ENCODE data around the gene DRG2. TPM values are rescaled to one million over a fixed set of nuclear protein-coding genes. Genes with fewer than 3 reads are reported as not detected.

Gene DRG2
- total RNA-seq, 8 experiments from 2014 or later: 16.8 to 40.1 (median 25.8) TPM

DNA sequence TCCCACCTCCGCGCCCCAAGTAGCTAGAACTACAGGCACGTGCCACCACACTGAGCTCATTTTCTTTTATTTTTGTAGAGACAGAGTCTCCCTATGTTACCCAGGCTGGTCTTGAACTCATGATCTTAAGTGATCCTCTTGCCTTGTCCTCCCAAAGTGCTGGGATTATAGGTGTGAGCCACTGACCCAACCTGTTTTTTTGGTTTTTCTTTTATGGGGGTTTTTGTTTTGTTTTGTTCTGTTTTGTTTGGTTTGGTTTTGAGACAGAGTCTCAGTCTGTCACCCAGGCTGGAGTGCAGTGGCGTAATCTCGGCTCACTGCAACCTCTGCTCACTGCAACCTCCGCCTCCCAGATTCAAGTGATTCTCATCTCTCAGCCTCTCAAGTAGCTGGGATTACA lies 32.2 kb upstream of the DRG2 start:
- 97 to 100% (median 100%) methylated on average over 1 to 6 of the region's 6 CpGs; no CpG with 5 or more reads in 2 of the 10 experiments for WGBS, 10 experiments
- ATAC-seq (replicated peaks in 6 of 8): no peak

DNA sequence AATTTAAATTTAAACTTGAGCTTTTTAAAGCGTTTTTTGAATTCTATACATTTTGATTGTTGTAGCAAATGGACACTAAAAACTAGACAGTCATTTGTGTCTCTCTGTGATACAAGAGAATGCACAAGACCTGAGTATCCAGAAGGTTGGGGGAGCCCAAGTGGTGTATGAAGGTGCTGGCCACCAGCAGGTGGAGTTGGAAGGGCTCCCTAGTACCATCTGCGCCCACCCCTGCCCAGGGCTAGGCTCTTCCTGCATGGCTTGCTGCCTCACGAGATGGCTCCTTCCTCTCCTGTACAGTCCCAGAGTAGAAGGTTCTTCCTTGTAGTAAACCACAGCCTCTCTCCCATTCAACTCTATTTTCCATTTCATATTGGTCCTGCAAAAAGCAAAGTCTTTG lies 31.5 kb upstream of the DRG2 start:
- H3K27ac ChIP-seq: no peak overlapping the region
- ATAC-seq (replicated peaks in 6 of 8): no peak
- no peaks in the 10 kb centered on the region for H3K4me1 ChIP-seq (replicated peaks in 1 of 2)
- in situ Hi-C loops (cut with MboI; ENCODE audit: low pct_unique_long_range_greater_than_20kb in 2 of 9, low sequenced_read_pairs in 9 of 9, unreplicated experiment in 9 of 9): no loop called here
- WGBS, 10 experiments: 70 to 100% (median 100%) methylated on average over 1 to 3 of the region's 3 CpGs; no CpG with 5 or more reads in 1 of the 10 experiments
- no peak overlapping the region for H3K4me3 ChIP-seq

More for the DNA sequence above, 32.2 kb upstream of the DRG2 start:
- Histone ChIP-seq H3K4me1 (replicated peaks in 1 of 2) (no peaks in the 10 kb centered on the region), H3K4me3 (no peak overlapping the region), H3K27ac (no peak overlapping the region)
- in situ Hi-C loops (cut with MboI; ENCODE audit: low pct_unique_long_range_greater_than_20kb in 2 of 9, low sequenced_read_pairs in 9 of 9, unreplicated experiment in 9 of 9): no loop called here

DNA sequence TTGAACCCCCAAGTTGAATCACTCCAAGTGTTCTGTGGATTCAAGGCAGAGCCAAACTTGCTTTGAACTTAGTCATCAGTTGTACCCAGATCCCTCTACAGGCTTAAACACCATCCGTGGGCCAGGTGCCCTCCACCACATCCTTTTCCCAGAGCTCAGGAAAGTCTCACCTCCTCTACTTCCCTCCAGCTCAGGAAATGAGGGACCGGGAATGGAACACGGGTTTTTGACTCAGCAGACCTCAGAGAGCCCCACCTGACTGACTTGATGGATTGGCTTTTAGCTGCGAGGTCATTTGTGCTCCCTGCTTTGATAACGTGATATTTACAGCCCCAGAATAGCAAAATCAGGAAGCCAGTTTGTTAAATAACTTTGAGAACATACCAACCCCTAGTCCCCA lies 28.5 kb upstream of the DRG2 start:
- Histone ChIP-seq H3K4me1 (replicated peaks in 1 of 2) (no peaks in the 10 kb centered on the region), H3K27ac (no peak overlapping the region), H3K4me3 (no peak overlapping the region)
- 75 to 100% (median 91%) methylated on average over 1 to 3 of the region's 5 CpGs; no CpG with 5 or more reads in 2 of the 10 experiments for WGBS, 10 experiments
- in situ Hi-C loops (cut with MboI; ENCODE audit: low pct_unique_long_range_greater_than_20kb in 2 of 9, low sequenced_read_pairs in 9 of 9, unreplicated experiment in 9 of 9): no loop called here
- ATAC-seq (replicated peaks in 6 of 8): no peak

DNA sequence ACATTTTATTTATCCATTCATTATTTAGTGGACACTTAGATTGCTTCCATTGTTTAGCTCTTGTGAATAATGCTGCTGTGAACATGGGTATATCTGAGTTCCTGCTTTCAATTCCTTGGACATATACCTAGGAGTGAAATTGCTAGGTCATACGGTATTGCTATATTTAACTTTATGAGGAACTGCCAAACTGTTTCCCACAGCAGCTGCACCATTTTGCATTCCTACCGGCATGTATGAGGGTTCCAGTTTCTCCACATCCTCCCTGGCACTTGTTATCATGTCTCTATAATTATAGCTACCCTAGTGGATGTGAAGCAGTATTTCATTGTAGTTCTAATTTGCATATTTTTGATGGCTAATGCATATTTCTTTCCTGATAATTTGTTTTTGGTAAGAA lies 23.7 kb upstream of the DRG2 start:
- in situ Hi-C loops (cut with MboI; ENCODE audit: low pct_unique_long_range_greater_than_20kb in 2 of 9, low sequenced_read_pairs in 9 of 9, unreplicated experiment in 9 of 9): no loop called here
- no peak for ATAC-seq (replicated peaks in 6 of 8)
- H3K4me1 ChIP-seq (replicated peaks in 1 of 2): no peaks in the 10 kb centered on the region
- WGBS, 10 experiments: 61 to 100% (median 100%) methylated on average over 1 to 2 of the region's 2 CpGs; no CpG with 5 or more reads in 3 of the 10 experiments
- H3K4me3 ChIP-seq: no peak overlapping the region
- H3K27ac ChIP-seq: no peak overlapping the region

DNA sequence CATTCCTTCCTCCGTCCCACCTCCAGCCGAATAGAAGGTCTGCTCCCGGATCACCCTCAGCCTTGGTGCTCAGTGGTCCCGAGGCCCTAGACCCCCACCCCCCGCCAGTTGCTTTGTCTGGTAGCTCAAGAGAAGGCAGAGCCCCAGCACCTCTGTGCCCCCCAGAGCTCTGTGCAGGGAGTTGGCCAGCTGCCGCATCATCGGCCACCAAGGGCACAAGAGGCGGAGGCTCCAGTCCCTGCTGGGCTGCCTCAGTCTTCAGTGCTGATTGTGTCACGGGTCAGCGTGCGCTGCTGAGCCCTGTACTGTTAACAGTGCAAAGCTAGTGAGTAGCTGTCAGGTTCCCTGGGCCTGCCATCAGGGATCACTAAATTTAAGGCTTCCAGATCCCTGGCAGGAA lies 22.2 kb upstream of the DRG2 start:
- Histone ChIP-seq H3K4me1 (replicated peaks in 1 of 2) (no peaks in the 10 kb centered on the region), H3K27ac (no peak overlapping the region), H3K4me3 (no peak overlapping the region)
- WGBS, 10 experiments: 88 to 100% (median 100%) methylated on average over 1 to 5 of the region's 11 CpGs; no CpG with 5 or more reads in 3 of the 10 experiments
- in situ Hi-C loops (cut with MboI; ENCODE audit: low pct_unique_long_range_greater_than_20kb in 2 of 9, low sequenced_read_pairs in 9 of 9, unreplicated experiment in 9 of 9): no loop called here
- ATAC-seq (replicated peaks in 6 of 8): no peak

DNA sequence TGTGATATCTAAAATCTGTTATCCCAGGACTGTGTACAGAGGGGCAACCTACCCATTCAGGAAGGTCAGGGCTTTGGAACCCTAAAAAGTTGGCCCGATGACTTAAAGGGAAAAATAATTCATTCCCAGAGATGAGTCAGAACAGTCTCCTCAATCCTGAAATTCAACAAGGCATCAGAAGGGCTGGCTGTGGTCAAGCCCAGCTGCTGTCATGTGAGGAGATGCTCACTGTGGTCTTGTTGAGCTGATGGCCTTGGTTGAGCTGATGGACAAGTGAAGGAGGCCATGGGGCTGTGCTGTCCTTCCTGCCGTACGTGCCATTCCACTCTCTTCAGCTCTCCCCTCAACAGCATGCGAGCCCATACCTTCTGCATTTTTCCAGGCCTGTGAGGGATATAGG lies 20.9 kb upstream of the DRG2 start:
- H3K4me3 ChIP-seq: no peak overlapping the region
- in situ Hi-C loops (cut with MboI; ENCODE audit: low pct_unique_long_range_greater_than_20kb in 2 of 9, low sequenced_read_pairs in 9 of 9, unreplicated experiment in 9 of 9): no loop called here
- no peak for ATAC-seq (replicated peaks in 6 of 8)
- 81 to 100% (median 98%) methylated on average over 1 to 4 of the region's 4 CpGs; no CpG with 5 or more reads in 4 of the 10 experiments for WGBS, 10 experiments
- H3K27ac ChIP-seq: no peak overlapping the region
- H3K4me1 ChIP-seq (replicated peaks in 1 of 2): peaks cover 0 to 3% of the 10 kb centered on the region in 2 donors

DNA sequence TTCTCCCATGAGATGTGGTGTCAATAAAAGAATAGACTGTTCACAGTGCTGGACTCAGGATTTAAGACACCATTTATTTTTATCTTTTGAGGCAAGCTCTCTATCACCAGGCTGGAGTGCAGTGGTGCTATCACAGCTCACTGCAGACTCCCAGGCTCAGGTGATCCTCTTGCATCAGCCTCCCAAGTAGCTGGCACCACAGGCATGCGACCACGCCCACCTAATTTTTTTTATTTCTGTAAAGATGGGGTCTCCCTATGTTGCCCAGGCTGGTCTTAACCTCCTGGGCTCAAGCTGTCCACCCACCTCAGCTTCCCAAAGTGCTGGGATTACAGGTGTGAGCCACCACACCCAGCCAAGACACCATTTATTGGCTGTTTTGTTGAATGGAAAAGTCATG lies 18.6 kb upstream of the DRG2 start:
- H3K4me1 ChIP-seq (replicated peaks in 1 of 2): peaks cover 0 to 3% of the 10 kb centered on the region in 2 donors
- no peak overlapping the region for H3K4me3 ChIP-seq
- no peak overlapping the region for H3K27ac ChIP-seq
- WGBS, 10 experiments: 94 to 100% (median 100%) methylated on average over 2 of the region's 2 CpGs; no CpG with 5 or more reads in 6 of the 10 experiments
- in situ Hi-C loops (cut with MboI; ENCODE audit: low pct_unique_long_range_greater_than_20kb in 2 of 9, low sequenced_read_pairs in 9 of 9, unreplicated experiment in 9 of 9): no loop called here
- peak in 2 of 8 experiments; percentile 31 to 33 for ATAC-seq (replicated peaks in 6 of 8)

DNA sequence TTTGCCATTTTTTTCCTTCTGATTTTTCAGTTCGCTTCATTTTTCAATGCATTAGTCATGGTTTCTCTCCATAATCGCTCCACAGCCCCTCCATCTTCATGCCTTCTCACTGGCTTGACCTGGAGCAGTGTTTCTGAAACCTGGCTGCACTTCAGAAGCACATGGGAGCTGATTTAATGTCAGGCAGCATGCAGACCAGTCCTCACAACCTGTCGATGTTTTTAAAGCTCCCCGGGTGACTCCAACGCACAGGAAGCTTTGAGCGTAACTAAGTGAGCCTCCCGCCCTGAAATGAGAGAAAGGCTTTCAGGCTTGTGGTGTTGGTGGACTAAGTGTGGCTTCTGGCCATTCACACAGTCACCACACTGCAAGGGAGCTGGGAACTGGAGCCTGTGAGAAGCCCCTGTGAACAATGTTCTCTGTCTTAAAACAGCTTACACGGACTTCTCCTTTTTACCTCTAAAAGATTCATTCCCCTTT lies 16.8 kb upstream of the DRG2 start:
- in situ Hi-C loops (cut with MboI; ENCODE audit: low pct_unique_long_range_greater_than_20kb in 2 of 9, low sequenced_read_pairs in 9 of 9, unreplicated experiment in 9 of 9): no loop called here
- Histone ChIP-seq H3K27ac (no peak overlapping the region), H3K4me3 (no peak overlapping the region), H3K4me1 (replicated peaks in 1 of 2) (peaks cover 0 to 3% of the 10 kb centered on the region in 2 donors)
- peak; percentile 34 to 75 (median 57) for ATAC-seq (replicated peaks in 6 of 8)
- 0 to 100% (median 33%) methylated on average over 1 to 8 of the region's 8 CpGs for WGBS, 10 experiments

DNA sequence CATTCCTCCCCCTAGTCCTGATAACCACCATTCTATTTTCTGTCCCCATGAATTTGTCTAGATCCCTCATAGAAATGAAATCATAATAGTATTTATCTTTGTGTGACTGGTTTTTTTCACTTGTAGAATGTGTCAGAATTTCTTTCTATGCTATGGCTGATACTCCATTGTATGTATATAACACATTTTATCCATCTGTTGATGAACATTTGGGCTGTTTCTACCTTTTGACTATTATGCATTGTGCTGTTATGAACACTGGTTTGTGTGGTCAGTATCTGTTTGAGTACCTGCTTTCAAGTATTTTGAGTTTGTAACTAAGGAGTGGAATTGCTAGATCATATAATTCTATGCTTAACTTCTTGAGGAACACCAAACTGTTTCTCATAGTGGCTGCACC lies 16.0 kb upstream of the DRG2 start:
- no peak overlapping the region for H3K27ac ChIP-seq
- ATAC-seq (replicated peaks in 6 of 8): no peak
- in situ Hi-C loops (cut with MboI; ENCODE audit: low pct_unique_long_range_greater_than_20kb in 2 of 9, low sequenced_read_pairs in 9 of 9, unreplicated experiment in 9 of 9): no loop called here
- H3K4me3 ChIP-seq: no peak overlapping the region
- H3K4me1 ChIP-seq (replicated peaks in 1 of 2): peaks cover 0 to 3% of the 10 kb centered on the region in 2 donors

DNA sequence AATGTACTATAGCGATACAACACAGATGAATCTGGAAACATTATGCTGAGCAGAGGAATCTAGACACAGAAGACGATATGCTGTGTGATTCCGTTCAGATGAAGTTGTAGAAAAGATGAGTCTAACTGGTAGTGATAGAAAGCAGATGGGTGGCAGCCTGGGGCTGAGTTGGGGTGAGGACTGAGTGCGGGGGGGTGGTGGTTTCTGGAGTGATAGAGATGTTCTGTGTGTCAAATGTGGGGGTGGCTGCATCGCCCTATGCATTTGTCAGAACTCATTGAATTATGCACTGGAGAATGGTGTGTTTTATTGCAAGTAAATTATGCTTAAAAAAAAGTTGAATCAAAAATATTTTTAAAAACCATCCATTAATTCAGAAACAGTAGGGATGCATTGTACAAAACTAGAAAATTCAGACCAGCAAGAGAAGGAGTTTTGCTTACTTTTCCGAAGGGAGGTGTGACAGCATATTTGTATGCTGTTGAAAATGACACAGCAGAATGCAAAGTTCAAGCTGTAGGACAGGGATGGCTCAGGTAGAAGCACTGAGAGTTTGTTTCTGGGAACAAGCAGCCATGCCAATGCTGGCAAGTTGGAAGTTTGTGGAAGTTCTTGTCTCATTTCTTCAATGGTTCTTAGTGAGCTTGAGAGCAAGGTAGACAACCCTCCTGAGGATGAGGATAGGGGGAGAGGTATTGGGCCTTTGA lies 13.0 kb upstream of the DRG2 start:
- Histone ChIP-seq H3K27ac (no peak overlapping the region), H3K4me3 (no peak overlapping the region), H3K4me1 (replicated peaks in 1 of 2) (peaks cover 0 to 3% of the 10 kb centered on the region in 2 donors)
- in situ Hi-C loops (cut with MboI; ENCODE audit: low pct_unique_long_range_greater_than_20kb in 2 of 9, low sequenced_read_pairs in 9 of 9, unreplicated experiment in 9 of 9): no loop called here
- 10 to 100% (median 77%) methylated on average over 1 to 4 of the region's 6 CpGs; no CpG with 5 or more reads in 2 of the 10 experiments for WGBS, 10 experiments
- peak in 2 of 8 experiments; percentile 44 to 45 for ATAC-seq (replicated peaks in 6 of 8)

DNA sequence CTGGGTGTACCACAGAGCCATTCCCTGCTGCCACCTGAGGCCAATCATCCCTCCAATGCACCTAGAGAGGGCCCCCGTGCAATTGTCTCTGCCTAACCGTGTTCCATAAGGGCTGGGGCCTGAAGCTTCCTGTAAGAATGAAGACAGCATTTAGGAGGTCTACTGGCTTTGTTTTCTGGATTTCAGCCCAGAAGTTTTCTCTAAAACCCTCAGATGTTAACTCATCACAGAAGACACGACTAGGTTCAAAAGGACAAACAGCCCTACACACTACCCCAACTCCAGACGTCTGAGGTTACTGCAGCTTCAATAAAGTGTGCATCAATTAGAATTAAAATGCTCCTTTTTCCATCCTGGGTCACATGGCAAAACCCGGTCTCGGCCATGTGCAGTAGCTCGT lies 10.8 kb upstream of the DRG2 start:
- ATAC-seq (replicated peaks in 6 of 8): no peak
- 40 to 100% (median 68%) methylated on average over 1 to 7 of the region's 7 CpGs; no CpG with 5 or more reads in 3 of the 10 experiments for WGBS, 10 experiments
- in situ Hi-C loops (cut with MboI; ENCODE audit: low pct_unique_long_range_greater_than_20kb in 2 of 9, low sequenced_read_pairs in 9 of 9, unreplicated experiment in 9 of 9): no loop called here

DNA sequence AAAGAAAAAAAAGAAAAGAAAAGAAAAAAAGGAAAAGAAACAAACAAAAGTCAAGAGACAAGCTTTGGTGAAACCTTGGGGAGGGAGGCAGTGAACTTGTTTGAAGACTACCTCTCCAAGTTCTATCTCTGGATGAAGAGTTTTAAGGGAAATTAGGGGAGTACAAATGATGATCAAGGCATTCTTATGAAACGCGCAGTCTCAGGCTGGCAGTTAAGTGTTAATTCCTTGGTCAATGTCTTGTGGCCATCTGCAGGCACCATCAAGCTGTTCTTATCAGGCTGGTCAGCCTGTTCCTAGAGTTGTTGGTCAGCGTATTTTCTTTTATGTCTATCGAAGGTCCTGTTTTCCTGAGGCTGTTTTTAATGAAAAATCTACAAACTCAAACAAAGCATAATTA lies 8.2 kb upstream of the DRG2 start:
- no peak for ATAC-seq (replicated peaks in 6 of 8)
- Histone ChIP-seq H3K4me1 (replicated peaks in 1 of 2) (no peaks in the 10 kb centered on the region), H3K27ac (no peak overlapping the region), H3K4me3 (no peak overlapping the region)
- 49 to 97% (median 74%) methylated on average over 3 to 4 of the region's 4 CpGs for whole genome bisulfite sequencing, 10 experiments
- in situ Hi-C loops (cut with MboI; ENCODE audit: low pct_unique_long_range_greater_than_20kb in 2 of 9, low sequenced_read_pairs in 9 of 9, unreplicated experiment in 9 of 9): no loop called here

More for the DNA sequence above, 10.8 kb upstream of the DRG2 start:
- H3K4me3 ChIP-seq: no peak overlapping the region
- no peak overlapping the region for H3K27ac ChIP-seq
- no peaks in the 10 kb centered on the region for H3K4me1 ChIP-seq (replicated peaks in 1 of 2)

DNA sequence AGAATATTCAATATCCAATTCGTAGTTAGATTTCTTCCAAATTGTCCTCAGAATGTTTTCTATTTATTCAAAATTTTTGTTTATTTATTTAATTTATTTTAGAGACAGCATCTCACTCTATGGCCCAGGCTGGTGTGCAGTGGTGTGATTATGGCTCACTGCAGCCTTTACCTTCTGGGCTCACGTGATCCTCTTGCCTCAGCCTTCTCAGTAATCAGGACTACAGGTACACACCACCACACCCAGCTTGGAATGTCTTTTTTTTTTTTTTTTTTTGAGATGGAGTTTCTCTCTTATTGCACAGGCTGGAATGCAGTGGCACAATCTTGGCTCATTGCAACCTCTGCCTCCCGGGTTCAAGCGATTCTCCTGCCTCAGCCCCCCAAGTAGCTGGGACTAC lies 3.5 kb upstream of the DRG2 start:
- Histone ChIP-seq H3K4me3 (no peak overlapping the region), H3K27ac (no peak overlapping the region), H3K4me1 (replicated peaks in 1 of 2) (peaks cover 7 to 10% of the 10 kb centered on the region in 2 donors)
- 26 to 100% (median 69%) methylated on average over 1 to 3 of the region's 4 CpGs; no CpG with 5 or more reads in 2 of the 10 experiments for WGBS, 10 experiments
- in situ Hi-C loops (cut with MboI; ENCODE audit: low pct_unique_long_range_greater_than_20kb in 2 of 9, low sequenced_read_pairs in 9 of 9, unreplicated experiment in 9 of 9): no loop called here
- no peak for ATAC-seq (replicated peaks in 6 of 8)

DNA sequence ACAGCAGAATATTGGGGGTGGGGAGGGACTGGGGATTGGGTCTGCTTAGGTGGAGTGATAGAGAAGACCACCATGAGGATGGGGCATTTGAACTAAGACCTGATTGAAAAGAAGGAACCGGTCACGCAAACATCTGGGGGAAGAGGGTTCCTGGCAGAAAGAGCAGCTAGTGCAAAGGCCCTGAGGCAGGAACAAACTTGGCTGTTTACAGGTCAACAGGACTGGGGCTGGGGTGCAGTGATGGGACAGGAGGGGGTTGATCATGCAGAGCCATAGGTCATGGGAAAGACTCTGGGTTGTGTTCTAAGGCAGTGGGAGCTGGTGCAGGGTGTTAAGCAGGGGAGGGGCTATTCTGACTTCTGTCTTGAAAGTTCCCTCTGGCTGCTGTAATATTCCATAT lies 1.9 kb downstream of the DRG2 start:
- Histone ChIP-seq H3K4me1 (replicated peaks in 1 of 2) (peaks cover 7 to 10% of the 10 kb centered on the region in 2 donors), H3K4me3 (no peak overlapping the region), H3K27ac (no peak overlapping the region)
- WGBS, 10 experiments: 93 to 100% (median 98%) methylated on average over 2 of the region's 2 CpGs; no CpG with 5 or more reads in 6 of the 10 experiments
- no peak for ATAC-seq (replicated peaks in 6 of 8)
- in situ Hi-C loops (cut with MboI; ENCODE audit: low pct_unique_long_range_greater_than_20kb in 2 of 9, low sequenced_read_pairs in 9 of 9, unreplicated experiment in 9 of 9): no loop called here

All from motor neuron (in vitro differentiated cells).